K562 (cell line): ENCODE data around the gene PRDM11. TPM values are rescaled to one million over a fixed set of nuclear protein-coding genes. Genes with fewer than 3 reads are reported as not detected.

Experiments
- ATAC-seq: fragments of 200-7000 bp; cut with Tn5 transposase; 3 replicates; pipeline ENCODE4 v1.9.1; 2020; ENCODE audit warnings: moderate library complexity
- BruUV-seq: library from RNA; stranded (reverse); fragments of 400-500 nt; replicated peaks from 2 replicates; lab custom pipeline; 2021; lab: Mats Ljungman, UMichigan
- CTCF ChIA-PET: fragments of 300-600 bp; formaldehyde crosslinking; extraction: SDS; loops from one replicate; lab custom pipeline; 2021; ENCODE audit warnings: low intra/inter-chr PET ratio; lab: Yijun Ruan, JAX
- POLR2A ChIA-PET: fragments of 300-600, 350-650 bp; sonication (Branson Sonifier 250); formaldehyde crosslinking; extraction: SDS; loops from one replicate; lab custom pipeline; 2021; ENCODE audit warnings: antibody characterized with exemption, inconsistent platforms; lab: Yijun Ruan, JAX
- DNase-seq, 4 experiments: peaks; one replicate each; pipeline versions ENCODE4 v3.0.0 to v3.0.0-alpha.2; 2011 to 2018; ENCODE audit warnings: low spot score in 3 of 4, mixed read lengths in 3 of 4; ENCODE audit errors: extremely low read depth in 1 of 4
- FAIRE-seq: peaks from 2 replicates; lab custom pipeline; 2011; peaks lifted over from hg19 to GRCh38; lab: Jason Lieb, UNC
- H2AFZ ChIP-seq: 2 replicates; pipeline ENCODE4 v1.6.0; 2011; ENCODE audit warnings: low read depth, low read length, control low read depth, inconsistent platforms
- H3K27ac ChIP-seq: fragments of 200-600 bp; 3 replicates; pipeline ENCODE4 v1.8.0; 2011; ENCODE audit warnings: low read depth, mild to moderate bottlenecking, control low read depth, inconsistent platforms, low read length, moderate library complexity, mixed read lengths; ENCODE audit errors: extremely low read depth
- H3K27me3 ChIP-seq, 2 experiments: fragments of 300-600 bp in 1 of 2; 2 replicates in 1 of 2; 3 replicates in 1 of 2; pipeline versions ENCODE4 v1.6.0 to v1.8.0; 2011; ENCODE audit warnings: inconsistent platforms in 2 of 2, low read length in 2 of 2, mild to moderate bottlenecking in 1 of 2, mixed read lengths in 1 of 2, moderate library complexity in 1 of 2; ENCODE audit not compliant: control insufficient read depth in 2 of 2, insufficient read depth in 2 of 2
- H3K36me3 ChIP-seq: fragments of 300-600 bp; 3 replicates; pipeline ENCODE4 v1.8.0; 2011; ENCODE audit warnings: mild to moderate bottlenecking, low read length, inconsistent platforms; ENCODE audit not compliant: control insufficient read depth, insufficient read depth
- H3K4me1 ChIP-seq, 2 experiments: fragments of 200-600 bp in 1 of 2; replicated peaks in 1 of 2; 2 replicates in 1 of 2; 3 replicates in 1 of 2; pipeline versions ENCODE4 v1.5.1 to v1.8.0; 2011; ENCODE audit warnings: inconsistent platforms in 2 of 2, low read length in 2 of 2, mild to moderate bottlenecking in 1 of 2, mixed read lengths in 1 of 2, moderate library complexity in 1 of 2; ENCODE audit not compliant: control insufficient read depth in 2 of 2, insufficient read depth in 2 of 2
- H3K4me2 ChIP-seq: 2 replicates; pipeline ENCODE4 v1.6.1; 2011; ENCODE audit warnings: low read length, control low read depth, inconsistent platforms, mixed read lengths; ENCODE audit not compliant: insufficient read depth
- H3K4me3 ChIP-seq: fragments of 200-600 bp; sonication (generic), shearing (Covaris generic); 2 replicates; pipeline ENCODE4 v1.5.1; 2016; ENCODE audit warnings: control low read depth, inconsistent platforms
- H3K79me2 ChIP-seq: fragments of 200-600 bp; 3 replicates; pipeline ENCODE4 v1.8.0; 2011; ENCODE audit warnings: low read length, inconsistent platforms; ENCODE audit not compliant: control insufficient read depth, insufficient read depth
- H3K9ac ChIP-seq, 2 experiments: 2 replicates each; pipeline versions ENCODE4 v1.6.0 to v1.6.1; 2011; ENCODE audit warnings: low read depth in 2 of 2, low read length in 2 of 2, control low read depth in 1 of 2, inconsistent platforms in 1 of 2, mild to moderate bottlenecking in 1 of 2, mixed read lengths in 1 of 2; ENCODE audit not compliant: insufficient read depth in 1 of 2
- H3K9me1 ChIP-seq: one replicate; pipeline ENCODE4 v1.6.0; 2011; ENCODE audit warnings: inconsistent platforms, mild to moderate bottlenecking, low read length, moderate library complexity; ENCODE audit not compliant: control insufficient read depth, insufficient read depth
- H3K9me3 ChIP-seq: replicated peaks from 2 replicates; pipeline ENCODE4 v1.5.1; 2011; ENCODE audit warnings: low read depth, low read length, inconsistent platforms; ENCODE audit not compliant: control insufficient read depth, insufficient read depth
- H4K20me1 ChIP-seq: replicated peaks from 2 replicates; pipeline ENCODE4 v1.6.1; 2011; ENCODE audit warnings: low read length, inconsistent platforms, mixed read lengths; ENCODE audit not compliant: control insufficient read depth, insufficient read depth
- CEBPB ChIP-seq: fragments of 450-650 bp; IDR thresholded peaks from 2 replicates; pipeline ENCODE4 v1.6.1; 2016; ENCODE audit warnings: missing genetic modification characterization, missing compliant biosample characterization
- CREM ChIP-seq: IDR thresholded peaks from 2 replicates; pipeline ENCODE4 v1.6.1; 2014; ENCODE audit warnings: antibody characterized with exemption, low read depth
- FOXJ3 ChIP-seq: sonication (generic); formaldehyde crosslinking; IDR thresholded peaks from 2 replicates; pipeline ENCODE4 v1.4.0; 2020; ENCODE audit warnings: mild to moderate bottlenecking, missing genetic modification reagents
- KLF16 ChIP-seq: IDR thresholded peaks from 2 replicates; pipeline ENCODE4 v1.6.1; 2016; ENCODE audit warnings: antibody characterized with exemption
- MBD2 ChIP-seq: sonication (generic); IDR thresholded peaks from 2 replicates; pipeline ENCODE4 v1.6.1; 2016; ENCODE audit warnings: low read depth, borderline replicate concordance
- RAD21 ChIP-seq, 2 experiments: fragments of 250-450 bp in 1 of 2; fragments of 450-650 bp in 1 of 2; sonication (Bioruptor Pico) in 1 of 2; formaldehyde crosslinking in 1 of 2; IDR thresholded peaks in 1 of 2; conservative IDR thresholded peaks in 1 of 2; 2 replicates each; pipeline versions ENCODE4 v1.4.0 to v1.8.0; 2020 to 2022; ENCODE audit warnings: mild to moderate bottlenecking in 2 of 2, moderate library complexity in 1 of 2
- SRSF1 ChIP-seq: fragments of 200-400 bp; formaldehyde crosslinking; IDR thresholded peaks from 2 replicates; pipeline ENCODE4 v1.6.1; 2017; ENCODE audit warnings: mild to moderate bottlenecking, low read depth, low read length, moderate library complexity
- WGBS: fragments of 100-300 bp; shearing (Covaris generic); methylation state at CpG from one replicate; pipeline ENCODE4 v1.1.6; 2016; ENCODE audit warnings: low coverage, mixed read lengths; ENCODE audit not compliant: insufficient coverage; ENCODE audit errors: missing lambda C conversion rate; 5-methylcytosine and 5-hydroxymethylcytosine counted together
- in situ Hi-C: fragments of 300-500 bp; cut with MboI; formaldehyde crosslinking; loops from 4 replicates; pipeline ENCODE4 v1.15.0; 2018; ENCODE audit warnings: inconsistent platforms, mixed read lengths
- intact Hi-C: fragments of 100-400 bp; cut with micrococcal nuclease; formaldehyde crosslinking; loops from 2 replicates; pipeline ENCODE4 v1.14.2; 2022
- polyA plus RNA-seq, 8 experiments: library from polyadenylated mRNA; depleted of rRNA in 4 of 8; stranded (reverse) in 5 of 8; unstranded in 3 of 8; fragments of >200 nt; fragmentation: Nextera tagmentation in 2 of 8; fragmentation: Illumina TruSeq in 1 of 8; extraction: Ambion mirVana in 2 of 8; extraction: Trizol in 1 of 8; gene quantifications; 2 replicates each; pipeline versions ENCODE4 v1.2.1 to v1.2.3, GENCODE V29; 2011 to 2014; ENCODE audit warnings: inconsistent platforms in 1 of 8, missing spikeins in 1 of 8
- total RNA-seq, 7 experiments: library from RNA; depleted of rRNA in 6 of 7; stranded (reverse); fragments of >200 nt in 6 of 7; fragmentation: Illumina TruSeq in 2 of 7; extraction: Trizol in 2 of 7; gene quantifications; 2 replicates each; pipeline versions ENCODE4 v1.2.1 to v1.2.3, GENCODE V29; 2011 to 2021; ENCODE audit warnings: low replicate concordance in 1 of 7
- TF ChIP-seq, protein P1 (sequence below): sonication (generic); formaldehyde crosslinking; IDR thresholded peaks from 2 replicates; pipeline ENCODE4 v1.8.1; 2023; ENCODE audit warnings: missing genetic modification reagents, mild to moderate bottlenecking, borderline replicate concordance
- TF ChIP-seq, protein P2 (sequence below): sonication (generic); formaldehyde crosslinking; IDR thresholded peaks from 2 replicates; pipeline ENCODE4 v1.8.1; 2023; ENCODE audit warnings: mild to moderate bottlenecking, missing genetic modification reagents
- TF ChIP-seq, protein P3 (sequence below), 3 experiments: IDR thresholded peaks in 2 of 3; conservative IDR thresholded peaks in 1 of 3; 2 replicates each; pipeline ENCODE4 v1.5.1; 2011 to 2012; ENCODE audit warnings: low read length in 3 of 3, mild to moderate bottlenecking in 3 of 3, control low read depth in 2 of 3, improper control_type of control experiment in 1 of 3, inconsistent platforms in 1 of 3, low read depth in 1 of 3, mixed read lengths in 1 of 3, moderate library complexity in 1 of 3; ENCODE audit not compliant: insufficient read depth in 2 of 3
- TF ChIP-seq, protein P4 (sequence below): sonication (generic); formaldehyde crosslinking; IDR thresholded peaks from 2 replicates; pipeline ENCODE4 v1.5.0; 2020; ENCODE audit warnings: missing genetic modification reagents

Gene PRDM11
- total and polyA plus RNA-seq, 9 of the 15 experiments (the other 6 are each of a cell fraction or from before 2014, with no cell fraction given), result 0.01 to 1.1 (median 0.29) TPM

DNA sequence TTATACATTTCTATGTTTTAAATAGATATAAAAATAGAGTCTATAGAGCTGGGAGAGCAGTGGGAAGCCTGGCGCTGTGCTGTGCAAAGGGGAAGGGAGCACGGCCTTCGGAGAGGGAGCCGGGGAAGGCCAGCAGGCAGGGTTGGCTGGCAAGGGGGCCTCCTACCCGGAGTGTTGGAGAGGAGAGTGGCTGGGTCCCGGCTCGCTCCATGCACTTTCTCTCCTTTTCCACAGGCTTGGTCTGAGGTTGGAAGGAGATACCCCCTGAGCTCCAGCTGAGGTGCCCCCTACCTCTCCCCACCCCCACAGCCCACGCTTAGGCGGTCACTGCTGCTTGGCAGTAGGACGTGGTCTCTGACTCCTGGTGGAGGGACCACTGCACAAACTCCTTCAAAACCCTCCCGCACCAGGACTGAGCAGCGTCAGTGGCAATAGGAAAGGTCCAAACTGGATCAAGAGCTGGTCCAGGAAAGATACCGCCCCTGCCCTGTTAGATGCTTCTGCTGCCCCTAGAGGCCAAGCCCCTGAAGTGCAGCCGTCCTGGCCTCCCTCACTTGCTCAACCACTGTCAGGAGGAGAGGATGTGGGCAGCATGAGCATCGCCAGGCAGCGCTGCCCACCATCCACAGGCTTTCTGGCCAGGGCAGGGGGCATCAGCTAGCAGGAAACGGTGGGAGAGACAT lies 86.8 kb downstream of the PRDM11 start:
- no peaks in the 10 kb centered on the region; the same call in 1 of the 2 replicates for H4K20me1 ChIP-seq
- FAIRE-seq (peak; percentile 88), ATAC-seq (peak; percentile 98), DNase-seq (peak; percentile 67 to 86 (median 83))
- CTCF ChIA-PET, result no interaction called here
- no peak overlapping the region for H3K4me3 ChIP-seq
- H3K27me3 ChIP-seq, result peaks cover 2 to 7% of the 10 kb centered on the region in 2 experiments; a peak in 4 of 5 replicates
- no peak overlapping the region for H2AFZ ChIP-seq
- H3K79me2 ChIP-seq, result no peaks in the 10 kb centered on the region
- no peak overlapping the region for H3K9ac ChIP-seq
- in situ Hi-C loops (no loop called here), intact Hi-C loops (no loop called here)
- TF ChIP-seq CREM (0 out of 2 replicates have a peak, but pooled peaks have one; percentile 30), SRSF1 (no peak), KLF16 (0 out of 2 replicates have a peak, but pooled peaks have one; percentile 15), FOXJ3 (CRISPR knock-in tag) (no peak), RAD21 (CRISPR knock-in tag; conservative IDR thresholded peaks at IDR 0.05 in 1 of 2, IDR thresholded peaks at IDR 0.05 in 1 of 2) (peak in 1 of 2 experiments; percentile 29; a peak in 1 of 4 replicates), MBD2 (no peak), CEBPB (tag) (peak; percentile 31; the same call in 1 of the 2 replicates)
- TF ChIP-seq, protein P1, sequence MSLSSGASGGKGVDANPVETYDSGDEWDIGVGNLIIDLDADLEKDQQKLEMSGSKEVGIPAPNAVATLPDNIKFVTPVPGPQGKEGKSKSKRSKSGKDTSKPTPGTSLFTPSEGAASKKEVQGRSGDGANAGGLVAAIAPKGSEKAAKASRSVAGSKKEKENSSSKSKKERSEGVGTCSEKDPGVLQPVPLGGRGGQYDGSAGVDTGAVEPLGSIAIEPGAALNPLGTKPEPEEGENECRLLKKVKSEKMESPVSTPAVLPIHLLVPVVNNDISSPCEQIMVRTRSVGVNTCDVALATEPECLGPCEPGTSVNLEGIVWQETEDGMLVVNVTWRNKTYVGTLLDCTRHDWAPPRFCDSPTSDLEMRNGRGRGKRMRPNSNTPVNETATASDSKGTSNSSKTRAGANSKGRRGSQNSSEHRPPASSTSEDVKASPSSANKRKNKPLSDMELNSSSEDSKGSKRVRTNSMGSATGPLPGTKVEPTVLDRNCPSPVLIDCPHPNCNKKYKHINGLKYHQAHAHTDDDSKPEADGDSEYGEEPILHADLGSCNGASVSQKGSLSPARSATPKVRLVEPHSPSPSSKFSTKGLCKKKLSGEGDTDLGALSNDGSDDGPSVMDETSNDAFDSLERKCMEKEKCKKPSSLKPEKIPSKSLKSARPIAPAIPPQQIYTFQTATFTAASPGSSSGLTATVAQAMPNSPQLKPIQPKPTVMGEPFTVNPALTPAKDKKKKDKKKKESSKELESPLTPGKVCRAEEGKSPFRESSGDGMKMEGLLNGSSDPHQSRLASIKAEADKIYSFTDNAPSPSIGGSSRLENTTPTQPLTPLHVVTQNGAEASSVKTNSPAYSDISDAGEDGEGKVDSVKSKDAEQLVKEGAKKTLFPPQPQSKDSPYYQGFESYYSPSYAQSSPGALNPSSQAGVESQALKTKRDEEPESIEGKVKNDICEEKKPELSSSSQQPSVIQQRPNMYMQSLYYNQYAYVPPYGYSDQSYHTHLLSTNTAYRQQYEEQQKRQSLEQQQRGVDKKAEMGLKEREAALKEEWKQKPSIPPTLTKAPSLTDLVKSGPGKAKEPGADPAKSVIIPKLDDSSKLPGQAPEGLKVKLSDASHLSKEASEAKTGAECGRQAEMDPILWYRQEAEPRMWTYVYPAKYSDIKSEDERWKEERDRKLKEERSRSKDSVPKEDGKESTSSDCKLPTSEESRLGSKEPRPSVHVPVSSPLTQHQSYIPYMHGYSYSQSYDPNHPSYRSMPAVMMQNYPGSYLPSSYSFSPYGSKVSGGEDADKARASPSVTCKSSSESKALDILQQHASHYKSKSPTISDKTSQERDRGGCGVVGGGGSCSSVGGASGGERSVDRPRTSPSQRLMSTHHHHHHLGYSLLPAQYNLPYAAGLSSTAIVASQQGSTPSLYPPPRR (CRISPR knock-in tag), result no peak
- TF ChIP-seq, protein P2, sequence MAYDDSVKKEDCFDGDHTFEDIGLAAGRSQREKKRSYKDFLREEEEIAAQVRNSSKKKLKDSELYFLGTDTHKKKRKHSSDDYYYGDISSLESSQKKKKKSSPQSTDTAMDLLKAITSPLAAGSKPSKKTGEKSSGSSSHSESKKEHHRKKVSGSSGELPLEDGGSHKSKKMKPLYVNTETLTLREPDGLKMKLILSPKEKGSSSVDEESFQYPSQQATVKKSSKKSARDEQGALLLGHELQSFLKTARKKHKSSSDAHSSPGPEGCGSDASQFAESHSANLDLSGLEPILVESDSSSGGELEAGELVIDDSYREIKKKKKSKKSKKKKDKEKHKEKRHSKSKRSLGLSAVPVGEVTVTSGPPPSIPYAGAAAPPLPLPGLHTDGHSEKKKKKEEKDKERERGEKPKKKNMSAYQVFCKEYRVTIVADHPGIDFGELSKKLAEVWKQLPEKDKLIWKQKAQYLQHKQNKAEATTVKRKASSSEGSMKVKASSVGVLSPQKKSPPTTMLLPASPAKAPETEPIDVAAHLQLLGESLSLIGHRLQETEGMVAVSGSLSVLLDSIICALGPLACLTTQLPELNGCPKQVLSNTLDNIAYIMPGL, result no peak
- TF ChIP-seq, protein P3, sequence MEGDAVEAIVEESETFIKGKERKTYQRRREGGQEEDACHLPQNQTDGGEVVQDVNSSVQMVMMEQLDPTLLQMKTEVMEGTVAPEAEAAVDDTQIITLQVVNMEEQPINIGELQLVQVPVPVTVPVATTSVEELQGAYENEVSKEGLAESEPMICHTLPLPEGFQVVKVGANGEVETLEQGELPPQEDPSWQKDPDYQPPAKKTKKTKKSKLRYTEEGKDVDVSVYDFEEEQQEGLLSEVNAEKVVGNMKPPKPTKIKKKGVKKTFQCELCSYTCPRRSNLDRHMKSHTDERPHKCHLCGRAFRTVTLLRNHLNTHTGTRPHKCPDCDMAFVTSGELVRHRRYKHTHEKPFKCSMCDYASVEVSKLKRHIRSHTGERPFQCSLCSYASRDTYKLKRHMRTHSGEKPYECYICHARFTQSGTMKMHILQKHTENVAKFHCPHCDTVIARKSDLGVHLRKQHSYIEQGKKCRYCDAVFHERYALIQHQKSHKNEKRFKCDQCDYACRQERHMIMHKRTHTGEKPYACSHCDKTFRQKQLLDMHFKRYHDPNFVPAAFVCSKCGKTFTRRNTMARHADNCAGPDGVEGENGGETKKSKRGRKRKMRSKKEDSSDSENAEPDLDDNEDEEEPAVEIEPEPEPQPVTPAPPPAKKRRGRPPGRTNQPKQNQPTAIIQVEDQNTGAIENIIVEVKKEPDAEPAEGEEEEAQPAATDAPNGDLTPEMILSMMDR (IDR thresholded peaks at IDR 0.05 in 2 of 3, conservative IDR thresholded peaks at IDR 0.05 in 1 of 3; ENCODE audit: insufficient read depth in 2 of 3, low read depth in 1 of 3, low read length in 3 of 3), result peak; percentile 67 to 86 (median 77)
- TF ChIP-seq, protein P4, sequence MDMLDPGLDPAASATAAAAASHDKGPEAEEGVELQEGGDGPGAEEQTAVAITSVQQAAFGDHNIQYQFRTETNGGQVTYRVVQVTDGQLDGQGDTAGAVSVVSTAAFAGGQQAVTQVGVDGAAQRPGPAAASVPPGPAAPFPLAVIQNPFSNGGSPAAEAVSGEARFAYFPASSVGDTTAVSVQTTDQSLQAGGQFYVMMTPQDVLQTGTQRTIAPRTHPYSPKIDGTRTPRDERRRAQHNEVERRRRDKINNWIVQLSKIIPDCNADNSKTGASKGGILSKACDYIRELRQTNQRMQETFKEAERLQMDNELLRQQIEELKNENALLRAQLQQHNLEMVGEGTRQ (CRISPR knock-in tag), result no peak
- POLR2A ChIA-PET, result interaction anchor here (0.5 to 0.6 kb wide), 3 partner anchors 44 to 970 kb away, joined by 3 read pairs; no protein-coding TSS in a partner anchor
- WGBS, result 15% methylated on average over 13 of the region's 17 CpGs
- no peak overlapping the region for H3K27ac ChIP-seq
- BruUV-seq, result no TSS peak
- H3K36me3 ChIP-seq, result no peaks in the 10 kb centered on the region
- H3K4me1 ChIP-seq, result peaks cover 0 to 5% of the 10 kb centered on the region in 2 experiments; a peak in 1 of 5 replicates
- H3K9me1 ChIP-seq, result peaks cover 3% of the 10 kb centered on the region
- H3K9me3 ChIP-seq, result no peaks in the 10 kb centered on the region
- H3K4me2 ChIP-seq, result no peak overlapping the region
